ENCODE data around the gene SSPN.

SSPN gene

DNA sequence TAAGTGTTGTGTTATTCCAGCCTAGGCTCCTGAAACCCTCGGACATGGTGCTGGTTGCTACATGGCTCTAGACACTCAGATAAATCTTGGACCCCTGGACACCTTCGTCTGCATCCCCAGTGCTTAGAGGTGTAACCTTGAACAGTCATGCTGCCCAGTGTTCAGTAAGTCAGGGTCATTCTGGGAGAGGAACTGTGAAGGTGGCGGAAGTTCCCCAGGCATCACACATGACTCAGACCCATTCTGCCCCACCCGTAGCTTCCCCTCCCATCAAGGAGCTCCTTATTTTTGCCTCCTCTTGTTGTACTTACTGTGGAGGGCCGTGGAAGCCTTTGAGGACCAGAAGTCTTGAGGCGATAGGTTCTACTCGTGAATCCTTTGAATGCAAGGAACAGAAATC, 18.1 kb upstream of the SSPN start:
- TF ChIP-seq ZFP3 (CRISPR knock-in tag; IDR thresholded peaks at IDR 0.05) (no peak), TCF4 (CRISPR knock-in tag; IDR thresholded peaks at IDR 0.05; ENCODE audit: borderline replicate concordance) (no peak), PPARA (CRISPR knock-in tag; IDR thresholded peaks at IDR 0.05; ENCODE audit: borderline replicate concordance) (no peak), ZFP30 (CRISPR knock-in tag; IDR thresholded peaks at IDR 0.05) (no peak), RARB (CRISPR knock-in tag; IDR thresholded peaks at IDR 0.05) (no peak), SNAI2 (CRISPR knock-in tag; IDR thresholded peaks at IDR 0.05) (no peak)
- TF ChIP-seq, protein P1, sequence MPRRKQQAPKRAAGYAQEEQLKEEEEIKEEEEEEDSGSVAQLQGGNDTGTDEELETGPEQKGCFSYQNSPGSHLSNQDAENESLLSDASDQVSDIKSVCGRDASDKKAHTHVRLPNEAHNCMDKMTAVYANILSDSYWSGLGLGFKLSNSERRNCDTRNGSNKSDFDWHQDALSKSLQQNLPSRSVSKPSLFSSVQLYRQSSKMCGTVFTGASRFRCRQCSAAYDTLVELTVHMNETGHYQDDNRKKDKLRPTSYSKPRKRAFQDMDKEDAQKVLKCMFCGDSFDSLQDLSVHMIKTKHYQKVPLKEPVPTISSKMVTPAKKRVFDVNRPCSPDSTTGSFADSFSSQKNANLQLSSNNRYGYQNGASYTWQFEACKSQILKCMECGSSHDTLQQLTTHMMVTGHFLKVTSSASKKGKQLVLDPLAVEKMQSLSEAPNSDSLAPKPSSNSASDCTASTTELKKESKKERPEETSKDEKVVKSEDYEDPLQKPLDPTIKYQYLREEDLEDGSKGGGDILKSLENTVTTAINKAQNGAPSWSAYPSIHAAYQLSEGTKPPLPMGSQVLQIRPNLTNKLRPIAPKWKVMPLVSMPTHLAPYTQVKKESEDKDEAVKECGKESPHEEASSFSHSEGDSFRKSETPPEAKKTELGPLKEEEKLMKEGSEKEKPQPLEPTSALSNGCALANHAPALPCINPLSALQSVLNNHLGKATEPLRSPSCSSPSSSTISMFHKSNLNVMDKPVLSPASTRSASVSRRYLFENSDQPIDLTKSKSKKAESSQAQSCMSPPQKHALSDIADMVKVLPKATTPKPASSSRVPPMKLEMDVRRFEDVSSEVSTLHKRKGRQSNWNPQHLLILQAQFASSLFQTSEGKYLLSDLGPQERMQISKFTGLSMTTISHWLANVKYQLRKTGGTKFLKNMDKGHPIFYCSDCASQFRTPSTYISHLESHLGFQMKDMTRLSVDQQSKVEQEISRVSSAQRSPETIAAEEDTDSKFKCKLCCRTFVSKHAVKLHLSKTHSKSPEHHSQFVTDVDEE (CRISPR knock-in tag; IDR thresholded peaks at IDR 0.05) = no peak
- no peak for ATAC-seq

DNA sequence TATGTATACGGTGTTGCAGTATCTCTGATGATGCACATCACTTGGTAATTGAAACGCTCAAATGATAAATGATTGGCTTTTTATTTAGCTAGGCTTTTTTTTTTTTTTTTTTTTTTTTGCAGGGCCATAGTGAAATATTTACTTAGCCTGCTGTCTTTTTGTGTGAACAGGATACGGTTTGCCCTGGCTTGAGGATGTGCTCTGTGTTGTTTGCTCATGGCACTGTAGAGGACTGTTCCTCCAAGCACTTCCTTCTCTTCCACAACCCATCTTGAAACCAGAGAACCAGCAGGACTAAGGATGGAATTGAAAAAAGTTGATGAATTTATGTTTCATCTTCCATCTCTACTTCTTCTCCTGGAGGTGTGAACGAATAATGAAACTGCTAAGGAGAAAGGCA, 15.5 kb upstream of the SSPN start:
- TF ChIP-seq ISL1 (CRISPR knock-in tag; IDR thresholded peaks at IDR 0.05) (no peak), ZFP3 (CRISPR knock-in tag; IDR thresholded peaks at IDR 0.05) (no peak), RARB (CRISPR knock-in tag; IDR thresholded peaks at IDR 0.05) (no peak), ZNF8 (CRISPR knock-in tag; IDR thresholded peaks at IDR 0.05) (no peak), BACH2 (CRISPR knock-in tag; IDR thresholded peaks at IDR 0.05; ENCODE audit: borderline replicate concordance) (no peak), CSDC2 (CRISPR knock-in tag; IDR thresholded peaks at IDR 0.05) (no peak), ZNF565 (CRISPR knock-in tag; conservative IDR thresholded peaks at IDR 0.05; ENCODE audit: low read depth) (no peak), SNAI2 (CRISPR knock-in tag; IDR thresholded peaks at IDR 0.05) (no peak), ZC3H10 (CRISPR knock-in tag; IDR thresholded peaks at IDR 0.05) (no peak), TCF4 (CRISPR knock-in tag; IDR thresholded peaks at IDR 0.05; ENCODE audit: borderline replicate concordance) (no peak), ARNTL (CRISPR knock-in tag; IDR thresholded peaks at IDR 0.05; ENCODE audit: borderline replicate concordance, low read depth) (no peak), ZFP30 (CRISPR knock-in tag; IDR thresholded peaks at IDR 0.05) (no peak), ZNF70 (CRISPR knock-in tag; IDR thresholded peaks at IDR 0.05) (no peak), PPARA (CRISPR knock-in tag; IDR thresholded peaks at IDR 0.05; ENCODE audit: borderline replicate concordance) (no peak)
- TF ChIP-seq, protein P2, sequence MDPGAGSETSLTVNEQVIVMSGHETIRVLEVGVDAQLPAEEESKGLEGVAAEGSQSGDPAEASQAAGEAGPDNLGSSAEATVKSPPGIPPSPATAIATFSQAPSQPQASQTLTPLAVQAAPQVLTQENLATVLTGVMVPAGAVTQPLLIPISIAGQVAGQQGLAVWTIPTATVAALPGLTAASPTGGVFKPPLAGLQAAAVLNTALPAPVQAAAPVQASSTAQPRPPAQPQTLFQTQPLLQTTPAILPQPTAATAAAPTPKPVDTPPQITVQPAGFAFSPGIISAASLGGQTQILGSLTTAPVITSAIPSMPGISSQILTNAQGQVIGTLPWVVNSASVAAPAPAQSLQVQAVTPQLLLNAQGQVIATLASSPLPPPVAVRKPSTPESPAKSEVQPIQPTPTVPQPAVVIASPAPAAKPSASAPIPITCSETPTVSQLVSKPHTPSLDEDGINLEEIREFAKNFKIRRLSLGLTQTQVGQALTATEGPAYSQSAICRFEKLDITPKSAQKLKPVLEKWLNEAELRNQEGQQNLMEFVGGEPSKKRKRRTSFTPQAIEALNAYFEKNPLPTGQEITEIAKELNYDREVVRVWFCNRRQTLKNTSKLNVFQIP (CRISPR knock-in tag; IDR thresholded peaks at IDR 0.05; ENCODE audit: borderline replicate concordance, low read depth) = no peak
- TF ChIP-seq, protein P3, sequence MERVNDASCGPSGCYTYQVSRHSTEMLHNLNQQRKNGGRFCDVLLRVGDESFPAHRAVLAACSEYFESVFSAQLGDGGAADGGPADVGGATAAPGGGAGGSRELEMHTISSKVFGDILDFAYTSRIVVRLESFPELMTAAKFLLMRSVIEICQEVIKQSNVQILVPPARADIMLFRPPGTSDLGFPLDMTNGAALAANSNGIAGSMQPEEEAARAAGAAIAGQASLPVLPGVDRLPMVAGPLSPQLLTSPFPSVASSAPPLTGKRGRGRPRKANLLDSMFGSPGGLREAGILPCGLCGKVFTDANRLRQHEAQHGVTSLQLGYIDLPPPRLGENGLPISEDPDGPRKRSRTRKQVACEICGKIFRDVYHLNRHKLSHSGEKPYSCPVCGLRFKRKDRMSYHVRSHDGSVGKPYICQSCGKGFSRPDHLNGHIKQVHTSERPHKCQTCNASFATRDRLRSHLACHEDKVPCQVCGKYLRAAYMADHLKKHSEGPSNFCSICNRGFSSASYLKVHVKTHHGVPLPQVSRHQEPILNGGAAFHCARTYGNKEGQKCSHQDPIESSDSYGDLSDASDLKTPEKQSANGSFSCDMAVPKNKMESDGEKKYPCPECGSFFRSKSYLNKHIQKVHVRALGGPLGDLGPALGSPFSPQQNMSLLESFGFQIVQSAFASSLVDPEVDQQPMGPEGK (CRISPR knock-in tag; IDR thresholded peaks at IDR 0.05; ENCODE audit: borderline replicate concordance) = no peak
- TF ChIP-seq, protein P1 (CRISPR knock-in tag; IDR thresholded peaks at IDR 0.05) = no peak
- ATAC-seq = no peak

DNA sequence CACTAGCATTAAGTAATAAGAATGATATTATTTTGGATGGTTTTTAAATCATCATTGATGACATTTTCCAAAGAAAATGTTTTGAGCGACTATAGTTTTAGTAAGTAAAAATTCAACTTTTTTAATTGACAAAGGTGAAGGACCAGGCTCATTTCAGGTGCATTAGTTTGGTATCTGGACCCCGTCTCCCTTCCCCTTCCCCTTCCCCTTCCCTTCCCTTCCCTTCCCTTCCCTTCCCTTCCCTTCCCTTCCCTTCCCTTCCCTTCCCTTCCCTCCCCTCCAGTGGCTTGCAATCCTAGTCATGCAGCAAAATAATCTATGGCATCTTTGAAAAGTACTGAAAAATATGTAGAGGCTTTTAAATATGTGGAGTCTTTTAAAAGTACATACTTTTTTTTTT, 13.0 kb upstream of the SSPN start:
- TF ChIP-seq RARB (CRISPR knock-in tag; IDR thresholded peaks at IDR 0.05) = no peak
- no peak for TF ChIP-seq OSR1 (CRISPR knock-in tag; IDR thresholded peaks at IDR 0.05)
- TF ChIP-seq, protein P2 (CRISPR knock-in tag; IDR thresholded peaks at IDR 0.05; ENCODE audit: borderline replicate concordance, low read depth) = no peak
- ATAC-seq = no peak

Data from SK-N-SH treated with all-trans-retinoic acid at 6 μM for 48 hours (cell line).